Upper lobe of right lung (tissue), 1 donor: ENCODE data around the gene NRP1. TPM values are rescaled to one million over a fixed set of nuclear protein-coding genes. Genes with fewer than 3 reads are reported as not detected.

Source experiments
- ATAC-seq: fragments of 200-7000 bp; cut with Tn5 transposase; one replicate; pipeline ENCODE4 v1.9.1; 2020; ENCODE audit warnings: mild to moderate bottlenecking, moderate library complexity
- DNase-seq: peaks from one replicate; pipeline ENCODE4 v3.0.0-alpha.2; 2020
- H3K27ac ChIP-seq: fragments of 200-600 bp; one replicate; pipeline ENCODE4 v1.8.0; 2022
- H3K27me3 ChIP-seq: fragments of 200-600 bp; one replicate; pipeline ENCODE4 v1.8.0; 2022; ENCODE audit warnings: mild to moderate bottlenecking
- H3K36me3 ChIP-seq: fragments of 200-600 bp; one replicate; pipeline ENCODE4 v1.8.0; 2022
- H3K4me1 ChIP-seq: fragments of 200-600 bp; one replicate; pipeline ENCODE4 v1.8.0; 2022
- H3K4me3 ChIP-seq: fragments of 200-600 bp; one replicate; pipeline ENCODE4 v1.8.0; 2022; ENCODE audit warnings: mild to moderate bottlenecking
- H3K9me3 ChIP-seq: fragments of 200-600 bp; one replicate; pipeline ENCODE4 v1.8.0; 2022
- CTCF ChIP-seq: fragments of 200-600 bp; IDR thresholded peaks from one replicate; pipeline ENCODE4 v1.8.0; 2022; ENCODE audit warnings: antibody characterized with exemption
- intact Hi-C: fragments of 100-400 bp; cut with DNase I; formaldehyde crosslinking; loops from one replicate; pipeline ENCODE4 v1.11.0; 2022
- total RNA-seq: library from RNA; stranded (reverse); fragmentation: NEBNext Ultra II Directional; extraction: Animal tissue kit (Norgen Biotek cat#: 25700); gene quantifications from one replicate; pipeline ENCODE4 v1.2.1, GENCODE V29; 2021
- donor health status: DM: no; HTN: yes; CAD: no; lungs with severe emphysema.

The NRP1 gene
- total RNA-seq, 1 donor from 2014 or later: 139 TPM

GRCh38 chr10:33231621-33232350 is 102.7 kb downstream of the NRP1 start:
- no peak overlapping the region for H3K27ac ChIP-seq
- no peak for TF ChIP-seq CTCF
- H3K4me3 ChIP-seq: no peak overlapping the region
- H3K27me3 ChIP-seq: no peaks in the 10 kb centered on the region
- intact Hi-C loops: no loop called here
- peaks cover 12% of the 10 kb centered on the region for H3K36me3 ChIP-seq
- ATAC-seq (no peak), DNase-seq (no peak)
- peaks cover 29% of the 10 kb centered on the region for H3K4me1 ChIP-seq
- no peaks in the 10 kb centered on the region for H3K9me3 ChIP-seq

- Histone ChIP-seq H3K36me3 (peaks cover 26% of the 10 kb centered on the region), H3K4me1 (peaks cover 29% of the 10 kb centered on the region), H3K9me3 (no peaks in the 10 kb centered on the region), H3K27ac (no peak overlapping the region), H3K4me3 (no peak overlapping the region), H3K27me3 (no peaks in the 10 kb centered on the region)
- no peak for ATAC-seq
- TF ChIP-seq CTCF: no peak
- intact Hi-C loops: no loop called here
- DNase-seq: no peak
These were observed 104.6 kb downstream of the NRP1 start for GRCh38 chr10:33229949-33230267.

- peaks cover 29% of the 10 kb centered on the region for H3K4me1 ChIP-seq
- peaks cover 30% of the 10 kb centered on the region for H3K36me3 ChIP-seq
- no peak overlapping the region for H3K4me3 ChIP-seq
- ATAC-seq (peak; percentile 45), DNase-seq (no peak)
- no peaks in the 10 kb centered on the region for H3K27me3 ChIP-seq
- H3K27ac ChIP-seq: no peak overlapping the region
- TF ChIP-seq CTCF: no peak
- intact Hi-C loops: no loop called here
- no peaks in the 10 kb centered on the region for H3K9me3 ChIP-seq
These were observed 105.1 kb downstream of the NRP1 start for GRCh38 chr10:33229252-33229948.

- Histone ChIP-seq H3K4me3 (no peak overlapping the region), H3K27ac (no peak overlapping the region), H3K9me3 (no peaks in the 10 kb centered on the region), H3K4me1 (peaks cover 22% of the 10 kb centered on the region), H3K36me3 (peaks cover 40% of the 10 kb centered on the region), H3K27me3 (no peaks in the 10 kb centered on the region)
- DNase-seq (no peak), ATAC-seq (no peak)
- TF ChIP-seq CTCF: no peak
- intact Hi-C loops: no loop called here
These were observed 106.0 kb downstream of the NRP1 start for GRCh38 chr10:33228426-33228825.

GRCh38 chr10:33227489-33227888 is 107.0 kb downstream of the NRP1 start:
- Histone ChIP-seq H3K27me3 (no peaks in the 10 kb centered on the region), H3K4me3 (no peak overlapping the region), H3K27ac (no peak overlapping the region), H3K4me1 (peaks cover 17% of the 10 kb centered on the region), H3K9me3 (no peaks in the 10 kb centered on the region), H3K36me3 (peaks cover 43% of the 10 kb centered on the region)
- no peak for ATAC-seq
- no peak for DNase-seq
- intact Hi-C loops: no loop called here
- TF ChIP-seq CTCF: no peak
